ENCODE results near the gene MSL2. TPM values are rescaled to one million over a fixed set of nuclear protein-coding genes. Genes with fewer than 3 reads are reported as not detected.

Gene MSL2
- total and polyA plus RNA-seq, 2 of the 4 experiments (the other 2 are of a cell fraction), result 7.1 to 13.6 TPM

Other genes with a start within 250 kb of the MSL2 start
- 37.3 and 46.7 TPM in 2 replicates for gene PPP2R3A, start 230.6 kb downstream of the MSL2 start, total RNA-seq (2012; rRNA removed)
- 10.2 and 11.3 TPM in 2 replicates for gene PPP2R3A, start 230.6 kb downstream of the MSL2 start, polyA plus RNA-seq (2012; rRNA removed)
- gene PCCB, start 54.0 kb upstream of the MSL2 start, total RNA-seq (2012; rRNA removed), result 63.6 and 76.2 TPM in 2 replicates
- 37.3 and 40.5 TPM in 2 replicates for gene PCCB, start 54.0 kb upstream of the MSL2 start, polyA plus RNA-seq (2012; rRNA removed)

Data from IMR-90 (cell line).